DMS 273 treated with DMSO at 0.1 percent for 48 hours (cell line): ENCODE measurements around the gene PITPNC1.
A peak's percentile ranks its signal among the peaks of the same experiment; 100 is the strongest.
"Not testable (repeated sequence)": the region's sequence is repeated elsewhere in the genome, so short reads cannot be mapped to it uniquely, and the experiment has no call there.

Source experiments
- DNase-seq: peaks from one replicate; lab custom pipeline; 2025; lab: John Stamatoyannopoulos, UW

Gene PITPNC1

GRCh38 chr17:67651218-67651579 is 274.1 kb downstream of the PITPNC1 start:
- not testable (repeated sequence) for DNase-seq

DNA sequence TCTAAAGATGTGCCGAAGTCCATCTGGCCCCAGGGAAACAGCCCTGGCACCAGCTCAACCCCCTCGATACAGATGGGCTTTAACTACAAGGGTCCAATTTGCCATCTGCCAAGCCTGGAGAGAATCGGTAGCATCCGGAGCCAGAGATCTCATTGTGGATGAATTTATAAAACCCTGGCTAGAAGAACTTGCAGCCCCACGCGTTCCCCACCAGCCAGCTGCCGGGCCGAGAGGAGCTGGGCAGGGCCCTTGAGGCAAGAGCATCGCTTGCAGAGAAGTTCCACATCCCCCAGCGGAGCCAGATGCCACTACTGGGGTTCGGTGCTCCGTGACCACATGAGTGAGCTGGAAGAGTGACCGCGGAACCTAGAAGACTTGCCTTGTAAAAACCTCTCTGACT is 275.4 kb downstream of the PITPNC1 start:
- peak; percentile 95 for DNase-seq

GRCh38 chr17:67655478-67656148 is 278.5 kb downstream of the PITPNC1 start:
- no peak for DNase-seq

DNA sequence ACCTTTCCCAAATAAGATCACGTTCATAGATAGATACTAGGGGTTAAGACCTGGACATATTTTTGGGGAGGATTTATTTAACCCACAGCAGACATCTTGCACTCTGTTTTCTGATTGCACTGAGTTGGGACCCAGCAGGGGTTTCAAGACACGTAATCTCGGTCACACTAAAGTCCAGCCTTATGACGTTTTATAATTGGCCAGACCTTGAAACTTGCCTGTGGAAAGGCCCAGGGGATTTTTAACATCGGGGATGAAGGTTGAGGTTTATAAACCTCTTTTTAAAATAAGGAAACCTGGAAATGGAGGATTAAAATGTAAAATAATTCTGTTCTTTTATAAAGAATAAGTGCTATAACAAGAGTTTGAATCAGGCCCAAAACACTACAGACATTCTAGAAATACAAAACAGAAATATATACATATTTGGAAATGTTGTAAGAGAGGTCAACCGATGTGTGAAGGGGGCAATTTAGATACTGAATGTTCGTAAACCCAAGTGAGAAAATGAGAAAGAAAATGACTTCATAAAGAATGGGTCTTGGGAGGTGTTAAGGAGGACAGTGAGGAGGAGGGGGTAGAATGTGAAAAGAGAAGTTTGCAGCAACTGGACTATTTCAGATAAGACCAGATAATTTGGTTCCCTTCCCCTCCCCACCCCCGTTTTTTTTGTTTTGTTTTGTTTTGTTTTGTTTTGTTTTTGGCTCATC is 279.6 kb downstream of the PITPNC1 start:
- DNase-seq, result no peak

DNA sequence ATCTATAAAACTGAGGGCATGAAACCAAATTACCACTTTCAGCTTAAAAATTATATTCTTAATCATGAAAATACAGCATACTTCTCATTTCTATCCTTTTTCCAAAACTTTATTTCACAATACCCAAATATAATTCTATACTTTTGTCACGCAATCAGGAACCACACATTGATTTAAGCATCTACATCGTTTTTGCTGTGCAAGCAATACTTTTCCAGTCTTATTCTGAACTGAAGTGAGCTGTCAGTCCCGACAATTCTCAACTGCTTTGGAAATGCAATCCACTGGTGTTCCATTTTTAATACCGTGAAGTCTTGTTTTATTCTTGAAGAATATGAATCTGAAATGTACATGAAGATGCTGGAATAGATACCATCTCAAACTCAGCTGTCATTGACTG is 280.5 kb downstream of the PITPNC1 start:
- DNase-seq, result no peak

DNA sequence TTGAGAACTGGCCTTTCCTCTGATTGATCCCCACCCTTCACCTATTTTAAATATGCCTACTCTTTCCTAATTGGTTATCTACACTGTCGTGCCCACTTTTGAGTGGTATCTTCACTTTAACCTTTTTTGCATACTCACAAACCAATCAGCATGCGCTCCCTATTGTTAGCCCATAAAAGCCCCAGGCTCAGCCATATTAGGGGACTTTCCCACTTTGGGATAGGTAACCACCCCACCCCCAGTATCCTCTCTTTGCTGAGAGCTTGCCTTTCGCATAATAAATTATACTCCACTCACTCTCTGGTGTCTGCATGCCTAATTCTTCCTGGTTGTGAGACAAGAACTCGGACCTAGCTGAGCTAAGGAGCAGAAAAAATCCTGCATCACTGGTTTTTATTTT is 281.2 kb downstream of the PITPNC1 start:
- no peak for DNase-seq

GRCh38 chr17:67659028-67659427 is 281.9 kb downstream of the PITPNC1 start:
- DNase-seq, result no peak

GRCh38 chr17:67662712-67663111 is 285.6 kb downstream of the PITPNC1 start:
- DNase-seq, result no peak

DNA sequence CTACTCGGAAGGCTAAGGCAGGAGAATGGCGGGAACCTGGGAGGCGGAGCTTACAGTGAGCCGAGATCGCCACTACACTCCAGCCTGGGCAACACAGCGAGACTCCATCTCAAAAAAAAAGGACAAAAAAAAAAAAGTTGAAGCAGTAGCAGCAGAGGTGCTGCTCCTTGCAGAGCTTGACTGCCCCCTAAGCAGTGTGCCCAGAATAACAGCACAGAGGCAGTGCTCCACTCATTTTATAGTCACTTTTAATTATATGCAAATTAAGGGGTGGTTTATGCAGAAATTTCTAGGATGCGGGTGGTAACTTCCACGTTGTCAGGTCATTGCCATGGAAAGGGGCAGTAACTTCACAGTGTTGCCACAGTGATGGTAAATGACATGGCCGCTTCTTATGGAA is 286.4 kb downstream of the PITPNC1 start:
- DNase-seq, result no peak

DNA sequence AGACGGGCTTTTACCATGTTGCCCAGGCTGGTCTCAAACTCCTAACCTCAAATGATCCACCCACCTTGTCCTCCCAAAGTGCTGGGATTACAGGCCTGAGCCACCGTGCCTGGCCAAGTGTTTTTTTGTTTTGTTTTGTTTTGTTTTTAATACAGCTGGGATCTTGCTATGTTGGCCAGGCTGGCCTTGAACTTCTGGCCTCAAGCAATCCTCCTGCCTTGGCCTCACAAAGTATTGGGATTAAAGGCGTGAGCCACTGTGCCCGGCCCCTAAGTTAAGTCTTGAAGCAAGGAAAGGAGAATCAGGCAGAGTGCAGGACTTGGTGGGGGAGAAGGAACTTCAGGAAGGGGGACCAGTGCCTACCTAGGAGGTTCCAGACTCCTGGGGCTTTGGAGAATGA is 288.9 kb downstream of the PITPNC1 start:
- no peak for DNase-seq

DNA sequence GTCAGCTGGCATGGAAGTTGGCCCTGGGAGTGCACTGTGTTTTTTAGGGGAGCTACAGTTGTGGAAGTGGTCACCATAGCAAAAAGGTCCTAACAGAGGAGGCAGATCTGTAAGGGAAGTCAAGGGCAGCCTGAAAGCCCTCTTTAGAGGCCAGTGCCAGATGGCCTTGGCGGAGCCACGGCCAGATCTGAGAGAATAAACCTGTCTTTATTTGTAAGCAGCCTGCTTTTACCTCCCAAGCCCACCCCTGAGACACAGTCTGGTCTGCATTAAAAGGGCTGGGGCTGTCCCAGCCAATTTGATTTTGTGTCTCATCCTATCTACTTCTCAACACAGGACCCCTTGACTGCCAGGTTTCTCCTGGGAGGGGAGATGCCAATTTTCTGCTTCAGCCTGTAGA is 289.6 kb downstream of the PITPNC1 start:
- DNase-seq, result peak; percentile 34

DNA sequence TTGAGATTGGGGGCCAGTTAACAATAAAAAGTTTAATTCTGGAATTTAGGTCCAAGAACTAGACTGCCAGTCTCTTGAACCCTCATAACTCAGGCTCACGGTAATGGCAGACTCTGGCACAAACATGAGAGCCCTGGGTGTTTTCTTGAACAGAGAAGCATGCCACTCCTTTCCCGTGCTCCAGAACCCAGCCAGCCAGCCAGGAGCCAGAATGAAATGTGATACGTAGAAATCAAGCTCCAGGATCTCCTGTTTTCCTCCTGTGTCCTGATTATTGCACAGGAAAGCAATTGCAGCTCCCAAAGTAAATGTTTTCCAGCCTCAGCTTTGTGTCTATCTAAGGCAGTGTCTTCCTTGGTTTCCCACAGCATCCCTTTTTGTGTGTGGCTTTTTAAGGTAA is 294.4 kb downstream of the PITPNC1 start:
- peak; percentile 75 for DNase-seq

DNA sequence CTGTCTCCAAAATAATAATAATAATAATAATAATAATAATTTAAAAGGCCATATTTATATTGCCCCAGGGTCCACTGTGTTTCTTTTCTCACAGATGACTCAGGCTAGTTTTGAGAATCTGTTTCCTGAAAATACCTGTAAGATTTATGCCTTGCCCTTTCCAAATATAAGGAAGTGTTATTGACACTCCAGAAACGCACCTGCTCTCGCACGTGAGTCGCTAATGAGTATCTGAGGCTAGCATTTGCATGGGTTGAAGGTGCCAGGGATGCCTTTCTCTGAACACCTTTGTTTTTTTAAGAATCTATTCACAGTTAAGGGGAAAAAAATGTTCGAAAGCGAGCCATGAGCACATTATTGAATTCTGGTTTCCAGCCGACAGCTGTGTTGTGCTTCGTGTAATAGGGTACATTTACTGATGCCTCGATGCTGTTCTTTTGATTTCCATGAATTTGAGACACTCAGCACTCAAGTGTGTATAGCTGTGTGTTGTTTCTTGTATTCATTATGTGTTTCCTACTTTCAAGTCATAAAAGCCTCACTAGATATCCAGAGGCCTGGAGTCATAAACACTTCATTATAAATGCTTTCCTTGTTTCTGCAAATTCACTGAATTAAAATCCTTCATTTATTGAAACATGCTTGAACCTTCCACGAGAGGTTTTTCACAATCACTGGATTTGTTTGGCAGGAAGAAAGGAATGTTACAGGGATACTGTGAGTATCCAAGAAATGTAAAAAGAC is 295.7 kb downstream of the PITPNC1 start:
- no peak for DNase-seq

GRCh38 chr17:67675481-67675880 is 298.4 kb downstream of the PITPNC1 start:
- DNase-seq, result no peak

GRCh38 chr17:67676305-67676704 is 299.2 kb downstream of the PITPNC1 start:
- DNase-seq, result no peak

DNA sequence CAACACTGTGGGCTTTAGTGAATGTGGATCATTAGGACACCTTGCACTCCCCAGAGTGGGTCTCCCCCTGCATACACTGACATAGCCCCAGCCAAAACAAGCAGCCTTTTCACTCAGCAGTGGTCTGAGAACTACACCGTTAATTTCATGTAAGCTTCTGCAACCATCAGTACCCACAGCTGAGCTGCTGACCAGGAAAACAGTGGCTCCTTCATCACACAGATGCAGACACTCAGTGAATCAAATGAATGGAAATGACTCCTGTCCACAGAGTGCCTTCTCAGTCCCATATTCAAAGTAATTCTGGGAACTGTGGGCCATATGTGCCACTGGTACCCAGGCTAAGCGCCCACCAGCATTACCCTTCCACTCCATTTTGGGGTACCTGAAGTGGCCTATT is 301.3 kb downstream of the PITPNC1 start:
- no peak for DNase-seq

GRCh38 chr17:67679225-67679624 is 302.1 kb downstream of the PITPNC1 start:
- no peak for DNase-seq

DNA sequence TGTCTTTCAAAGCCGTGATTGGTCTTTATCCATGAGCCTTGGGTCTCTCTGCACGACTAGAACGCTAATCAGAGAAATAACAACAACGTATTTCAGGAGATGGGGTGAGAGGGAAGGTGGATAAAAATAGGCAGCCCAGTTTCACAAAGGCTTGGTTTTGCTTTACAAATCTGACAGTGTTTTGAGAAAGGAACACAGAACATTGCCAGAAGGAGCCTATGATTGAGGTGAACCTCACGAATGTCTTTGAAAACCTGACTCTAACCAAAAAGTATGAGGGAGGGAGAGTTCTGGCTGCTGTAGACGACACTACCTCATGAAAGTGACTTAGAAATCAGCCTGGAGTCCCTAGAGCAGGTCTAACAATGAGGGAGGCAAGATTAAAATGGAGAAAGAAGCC is 302.6 kb downstream of the PITPNC1 start:
- DNase-seq, result no peak

DNA sequence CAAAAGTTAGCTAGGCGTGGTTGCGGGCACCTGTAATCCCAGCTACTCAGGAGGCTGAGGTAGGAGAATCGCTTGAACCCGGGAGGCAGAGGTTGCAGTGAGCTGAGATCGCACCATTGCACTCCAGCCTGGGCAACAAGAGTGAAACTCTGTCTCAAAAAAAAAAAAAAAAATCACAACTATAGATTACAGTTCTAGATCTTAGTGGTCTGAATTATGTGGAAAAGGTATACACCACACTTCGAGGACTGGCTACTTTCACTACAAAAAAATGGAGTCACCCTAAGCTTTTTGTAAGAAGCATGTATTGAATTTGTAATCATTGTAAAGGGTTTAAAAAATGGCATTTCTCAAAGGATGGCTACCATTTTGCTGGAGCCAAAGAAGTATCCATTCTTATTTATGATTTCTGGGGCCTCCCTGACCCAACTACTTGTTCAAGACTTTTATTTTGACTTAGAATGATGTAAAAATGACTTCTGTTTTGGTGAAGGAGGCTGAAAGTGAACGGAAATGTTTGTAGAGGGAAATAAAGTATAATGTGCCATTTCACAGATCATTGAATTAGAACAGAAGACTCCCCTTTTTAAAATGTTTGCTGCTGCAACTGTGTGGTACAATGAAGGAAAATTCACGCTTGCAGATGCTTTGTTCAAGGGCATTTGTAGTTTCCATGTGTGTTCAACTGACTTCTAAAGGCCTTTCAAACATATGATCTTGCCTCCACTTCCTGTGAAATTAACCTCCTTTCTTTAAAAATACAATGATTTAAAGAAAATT is 303.6 kb downstream of the PITPNC1 start:
- DNase-seq, result no peak

GRCh38 chr17:67682196-67682595 is 305.1 kb downstream of the PITPNC1 start:
- DNase-seq, result no peak

DNA sequence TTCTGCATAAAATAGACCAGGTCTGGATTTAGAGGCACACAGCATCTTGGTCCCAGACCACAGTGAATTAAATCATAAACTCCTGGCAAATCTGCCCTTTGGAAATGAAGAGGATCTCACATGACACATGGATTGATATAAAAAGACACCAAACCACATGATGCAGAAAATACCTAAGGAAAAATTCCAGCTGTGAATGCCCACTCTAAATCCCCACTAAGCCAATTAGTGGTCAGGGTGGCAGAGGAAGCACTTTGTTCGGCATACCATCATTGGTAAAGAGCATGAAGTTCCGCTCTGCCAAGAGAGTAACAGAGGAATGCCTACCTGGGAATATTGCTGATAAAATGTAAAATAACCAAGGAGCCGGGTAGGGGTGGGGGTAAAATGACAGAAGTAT is 308.3 kb downstream of the PITPNC1 start:
- no peak for DNase-seq

GRCh38 chr17:67686241-67686640 is 309.2 kb downstream of the PITPNC1 start:
- no peak for DNase-seq
